GM18508 (cell line): ENCODE data around the gene DHPS.
"Not testable (repeated sequence)": the region's sequence is repeated elsewhere in the genome, so short reads cannot be mapped to it uniquely, and the experiment has no call there.

Source experiments
- ATAC-seq: cut with Tn5 transposase; IDR thresholded peaks from one replicate; pipeline ENCODE4 v1.9.1; 2021; ENCODE audit warnings: moderate number of reproducible peaks; ENCODE audit not compliant: insufficient read depth, unreplicated experiment

DHPS gene

GRCh38 chr19:12647490-12648071 lies 34.1 kb downstream of the DHPS start:
- ATAC-seq: no peak

GRCh38 chr19:12647047-12647446 lies 34.6 kb downstream of the DHPS start:
- ATAC-seq: no peak

- no peak for ATAC-seq
These were observed 35.1 kb downstream of the DHPS start for GRCh38 chr19:12646551-12646950.

- not testable (repeated sequence) for ATAC-seq
These were observed 38.0 kb downstream of the DHPS start for GRCh38 chr19:12643716-12644115.

DNA sequence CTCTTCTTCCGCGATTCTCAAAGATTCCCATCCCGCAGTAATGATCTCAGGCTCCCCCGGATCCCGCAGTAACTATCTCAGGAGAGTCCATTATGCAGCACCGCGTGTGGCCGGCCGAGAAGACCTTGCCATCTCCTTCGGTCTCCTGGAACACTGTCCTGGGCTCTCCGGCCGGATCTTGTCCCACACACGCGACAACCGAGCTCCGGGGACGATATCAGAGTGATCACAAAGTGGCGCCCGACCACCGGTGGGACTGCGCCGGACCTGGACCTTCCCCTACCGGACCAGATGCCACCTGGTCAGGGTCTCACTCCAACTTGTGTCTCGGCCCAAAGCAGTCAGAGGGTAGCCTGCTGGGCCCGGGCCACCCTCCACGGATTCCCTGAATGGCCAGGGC lies 39.2 kb downstream of the DHPS start:
- no peak for ATAC-seq

DNA sequence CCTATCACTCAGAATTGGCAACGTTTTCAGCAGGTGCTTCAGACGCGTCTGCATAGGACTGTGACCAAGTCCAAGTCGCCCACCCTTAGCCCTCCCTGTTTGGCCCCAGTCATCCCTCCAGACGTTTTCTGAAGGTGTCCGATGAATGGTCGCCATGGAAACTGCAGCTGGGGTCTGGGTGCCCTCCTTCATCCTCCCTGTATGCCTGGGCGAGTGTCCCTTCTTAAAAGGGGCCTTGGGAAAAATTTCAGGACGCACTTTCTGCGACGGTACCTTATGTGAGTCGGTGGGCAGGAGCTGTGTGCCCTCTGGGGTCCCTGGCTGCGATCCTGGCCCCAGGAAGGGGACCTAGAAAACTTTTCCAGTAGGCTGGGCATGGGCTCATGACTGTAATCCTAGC lies 40.2 kb downstream of the DHPS start:
- no peak for ATAC-seq

GRCh38 chr19:12639901-12640613 lies 41.6 kb downstream of the DHPS start:
- no peak for ATAC-seq

DNA sequence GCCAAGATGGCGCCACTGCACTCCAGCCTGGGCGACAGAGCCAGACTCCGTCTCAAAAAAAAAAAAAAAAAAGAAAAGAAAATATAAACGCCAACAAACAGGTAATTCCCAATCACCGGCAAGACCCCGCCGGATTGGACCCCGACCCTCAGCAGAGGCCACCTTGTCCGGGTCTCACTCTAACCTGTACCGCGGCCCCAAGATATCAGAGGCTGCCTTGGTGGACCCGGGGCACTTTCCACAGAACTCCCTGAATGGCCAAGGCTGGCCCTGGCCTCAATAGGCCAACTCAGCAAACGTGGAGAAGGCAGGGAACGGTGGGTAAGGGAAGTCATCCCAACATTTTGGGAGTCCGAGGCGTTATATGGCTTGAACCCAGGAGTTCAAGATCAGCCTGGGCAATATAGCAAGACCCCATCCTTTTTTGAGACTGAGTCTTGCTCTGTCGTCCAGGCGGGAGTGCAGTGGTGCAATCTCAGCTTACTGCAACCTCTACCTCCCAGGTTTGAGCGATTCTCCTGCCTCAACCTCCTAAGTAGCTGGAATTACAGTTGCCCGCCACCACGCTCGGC lies 43.0 kb downstream of the DHPS start:
- ATAC-seq: no peak

- no peak for ATAC-seq
These were observed 45.0 kb downstream of the DHPS start for GRCh38 chr19:12636631-12637030.

GRCh38 chr19:12629215-12629614 lies 52.5 kb downstream of the DHPS start:
- no peak for ATAC-seq

- no peak for ATAC-seq
These were observed 53.3 kb downstream of the DHPS start for GRCh38 chr19:12628040-12629022.

- no peak for ATAC-seq
These were observed 54.7 kb downstream of the DHPS start for GRCh38 chr19:12626958-12627357.
